GM12878 (cell line): ENCODE data around the gene ANP32B. TPM values are rescaled to one million over a fixed set of nuclear protein-coding genes. Genes with fewer than 3 reads are reported as not detected.

Experiments used
- ATAC-seq: fragments of 200-7000 bp; cut with Tn5 transposase; 3 replicates; pipeline ENCODE4 v1.9.1; 2020; ENCODE audit warnings: mild to moderate bottlenecking, moderate library complexity
- BruUV-seq: library from RNA; stranded (reverse); fragments of 400-500 nt; replicated peaks from 2 replicates; lab custom pipeline; 2021; lab: Mats Ljungman, UMichigan
- CTCF ChIA-PET: fragments of 300-600 bp; sonication (Branson Sonifier 250); formaldehyde crosslinking; extraction: SDS; loops from one replicate; lab custom pipeline; 2021; ENCODE audit warnings: inconsistent platforms; lab: Yijun Ruan, JAX
- POLR2A ChIA-PET: fragments of 350-600 bp; formaldehyde crosslinking; extraction: SDS; loops from one replicate; lab custom pipeline; 2021; ENCODE audit warnings: inconsistent platforms; lab: Charles Lee
- RAD21 ChIA-PET: fragments of 300-600 bp; sonication (Branson Sonifier 250); formaldehyde crosslinking; loops from one replicate; lab custom pipeline; 2023; ENCODE audit warnings: antibody characterized with exemption; ENCODE audit not compliant: unreplicated experiment; lab: Charles Lee
- SMC1A ChIA-PET: fragments of 300-600 bp; sonication (Branson Sonifier 250); formaldehyde crosslinking; loops from one replicate; lab custom pipeline; 2023; ENCODE audit not compliant: unreplicated experiment, uncharacterized antibody; lab: Charles Lee
- DNase-seq: peaks from one replicate; pipeline ENCODE4 v3.0.0-alpha.2; 2011; ENCODE audit warnings: low read depth, low spot score
- FAIRE-seq: peaks from 3 replicates; lab custom pipeline; 2011; peaks lifted over from hg19 to GRCh38; lab: Jason Lieb, UNC
- H2AFZ ChIP-seq: 2 replicates; pipeline ENCODE4 v1.6.0; 2011; ENCODE audit warnings: low read depth, low read length, control low read depth; ENCODE audit not compliant: control insufficient read depth
- H3K27ac ChIP-seq: 2 replicates; pipeline ENCODE4 v1.5.1; 2011; ENCODE audit warnings: control low read depth; ENCODE audit not compliant: control insufficient read depth, insufficient read depth
- H3K27me3 ChIP-seq, 2 experiments: replicated peaks in 1 of 2; 2 replicates each; pipeline versions ENCODE4 v1.6.0 to v1.6.1; 2011; ENCODE audit warnings: low read length in 1 of 2; ENCODE audit not compliant: control insufficient read depth in 2 of 2, insufficient read depth in 2 of 2
- H3K36me3 ChIP-seq, 2 experiments: 2 replicates each; pipeline ENCODE4 v1.5.1; 2011; ENCODE audit warnings: low read length in 1 of 2; ENCODE audit not compliant: control insufficient read depth in 2 of 2, insufficient read depth in 2 of 2
- H3K4me1 ChIP-seq: 2 replicates; pipeline ENCODE4 v1.6.1; 2011; ENCODE audit warnings: mild to moderate bottlenecking, low read length, moderate library complexity, mixed read lengths; ENCODE audit not compliant: control insufficient read depth, insufficient read depth
- H3K4me2 ChIP-seq: 2 replicates; pipeline ENCODE4 v1.6.0; 2011; ENCODE audit warnings: control low read depth; ENCODE audit not compliant: control insufficient read depth, insufficient read depth
- H3K4me3 ChIP-seq: fragments of 200-600 bp; sonication (generic); 2 replicates; pipeline ENCODE4 v1.5.1; 2016
- H3K79me2 ChIP-seq: 2 replicates; pipeline ENCODE4 v1.6.0; 2011; ENCODE audit warnings: low read length; ENCODE audit not compliant: control insufficient read depth, insufficient read depth
- H3K9ac ChIP-seq: 2 replicates; pipeline ENCODE4 v1.8.0; 2011; ENCODE audit warnings: low read length, control low read depth, mixed read lengths; ENCODE audit not compliant: control insufficient read depth, insufficient read depth
- H3K9me3 ChIP-seq: replicated peaks from 3 replicates; pipeline ENCODE4 v1.5.1; 2011; ENCODE audit warnings: mild to moderate bottlenecking, low read length; ENCODE audit not compliant: control insufficient read depth, insufficient read depth
- H4K20me1 ChIP-seq: 2 replicates; pipeline ENCODE4 v1.6.0; 2011; ENCODE audit not compliant: control insufficient read depth, insufficient read depth
- ATF7 ChIP-seq: fragments of 450-650 bp; IDR thresholded peaks from 2 replicates; pipeline ENCODE4 v1.6.1; 2016; ENCODE audit warnings: low read depth, mild to moderate bottlenecking
- CBX5 ChIP-seq: sonication (generic); IDR thresholded peaks from 2 replicates; pipeline ENCODE4 v1.6.1; 2016; ENCODE audit warnings: low read depth, moderate library complexity, mild to moderate bottlenecking, inconsistent platforms
- CUX1 ChIP-seq: IDR thresholded peaks from 2 replicates; pipeline ENCODE4 v1.6.1; 2012; ENCODE audit warnings: improper control_type of control experiment, low read depth, low read length; ENCODE audit not compliant: insufficient replicate concordance
- HCFC1 ChIP-seq: fragments of 150-350 bp; IDR thresholded peaks from 2 replicates; pipeline ENCODE4 v1.6.1; 2014; ENCODE audit warnings: low read length
- HDGF ChIP-seq: fragments of 450-650 bp; IDR thresholded peaks from 2 replicates; pipeline ENCODE4 v1.6.1; 2016; ENCODE audit warnings: antibody characterized with exemption
- IKZF1 ChIP-seq: fragments of 450-650 bp; conservative IDR thresholded peaks from 2 replicates; pipeline ENCODE4 v1.6.1; 2017; ENCODE audit warnings: antibody characterized with exemption, mild to moderate bottlenecking
- IRF4 ChIP-seq: IDR thresholded peaks from 2 replicates; pipeline ENCODE4 v1.6.1; 2011; ENCODE audit warnings: low read depth, low read length
- NFIC ChIP-seq: IDR thresholded peaks from 2 replicates; pipeline ENCODE4 v1.6.1; 2012; ENCODE audit warnings: low read depth, mild to moderate bottlenecking, inconsistent platforms, low read length, moderate library complexity
- RBBP5 ChIP-seq: fragments of 200-600 bp; sonication (generic); conservative IDR thresholded peaks from 2 replicates; pipeline ENCODE4 v1.6.1; 2016
- RELA ChIP-seq: fragments of 450-650 bp; IDR thresholded peaks from 2 replicates; pipeline ENCODE4 v1.8.0; 2014; ENCODE audit warnings: borderline replicate concordance; ENCODE audit not compliant: partially characterized antibody
- RELB ChIP-seq: fragments of 450-650 bp; IDR thresholded peaks from 2 replicates; pipeline ENCODE4 v1.6.1; 2017; ENCODE audit warnings: low read depth, mild to moderate bottlenecking, moderate library complexity
- SP1 ChIP-seq: IDR thresholded peaks from one replicate; pipeline ENCODE4 v1.6.1; 2011; ENCODE audit warnings: low read depth, low read length
- SRF ChIP-seq, 2 experiments: IDR thresholded peaks; 2 replicates each; pipeline ENCODE4 v1.6.1; 2011; ENCODE audit warnings: low read depth in 2 of 2, low read length in 2 of 2, mild to moderate bottlenecking in 1 of 2, moderate library complexity in 1 of 2
- SUPT20H ChIP-seq: IDR thresholded peaks from 2 replicates; pipeline ENCODE4 v1.6.1; 2011; ENCODE audit warnings: low read depth, mild to moderate bottlenecking, low read length, moderate library complexity, borderline replicate concordance; ENCODE audit not compliant: control insufficient read depth
- SUZ12 ChIP-seq: fragments of 200-600 bp; sonication (generic); IDR thresholded peaks from one replicate; pipeline ENCODE4 v1.6.1; 2018; ENCODE audit warnings: antibody characterized with exemption, mild to moderate bottlenecking; ENCODE audit not compliant: unreplicated experiment
- ZNF217 ChIP-seq: fragments of 450-650 bp; IDR thresholded peaks from 2 replicates; pipeline ENCODE4 v1.6.1; 2017; ENCODE audit warnings: antibody characterized with exemption, mild to moderate bottlenecking
- ZNF274 ChIP-seq: IDR thresholded peaks from one replicate; pipeline ENCODE4 v1.8.0; 2011; ENCODE audit not compliant: insufficient read length, insufficient read depth
- WGBS: methylation state at CpG from one replicate; pipeline ENCODE4 v1.1.6; 2016; ENCODE audit warnings: low lambda C conversion rate; ENCODE audit not compliant: insufficient replicate concordance, insufficient coverage; ENCODE audit errors: missing lambda C conversion rate; 5-methylcytosine and 5-hydroxymethylcytosine counted together
- in situ Hi-C: fragments of 300-500 bp; cut with MboI; formaldehyde crosslinking; loops from 9 replicates; pipeline ENCODE4 v1.14.3; 2018; ENCODE audit warnings: mixed read lengths
- intact Hi-C: fragments of 100-400 bp; cut with micrococcal nuclease; formaldehyde crosslinking; loops from one replicate; pipeline ENCODE4 v1.14.2; 2022; ENCODE audit not compliant: unreplicated experiment
- polyA plus RNA-seq, 11 experiments: library from polyadenylated mRNA; depleted of rRNA in 4 of 11; unstranded in 6 of 11; stranded (reverse) in 5 of 11; fragments of >200 nt; fragmentation: Nextera tagmentation in 4 of 11; fragmentation: Illumina TruSeq in 1 of 11; extraction: Ambion mirVana in 4 of 11; extraction: Trizol in 1 of 11; gene quantifications; 1 replicate in 1 of 11; 2 replicates in 10 of 11; pipeline versions ENCODE4 v1.2.1 to v1.2.3, GENCODE V29; 2011 to 2016; ENCODE audit warnings: inconsistent platforms in 2 of 11, missing spikeins in 2 of 11, low read depth in 1 of 11
- total RNA-seq, 4 experiments: library from RNA; depleted of rRNA in 3 of 4; stranded (reverse); fragments of >200 nt in 3 of 4; fragmentation: Illumina TruSeq in 1 of 4; extraction: Trizol in 1 of 4; gene quantifications; 2 replicates each; pipeline versions ENCODE4 v1.2.1 to v1.2.3, GENCODE V29; 2013 to 2021

ANP32B gene
- total and polyA plus RNA-seq, 10 of the 15 experiments (the other 5 are each of a cell fraction or from before 2014, with no cell fraction given): 24.5 to 419 (median 171) TPM

GRCh38 chr9:98017306-98017705, 34.2 kb downstream of the ANP32B start:
- H3K27me3 ChIP-seq: no peaks in the 10 kb centered on the region
- H3K27ac ChIP-seq: no peak overlapping the region
- no peaks in the 10 kb centered on the region for H4K20me1 ChIP-seq
- RAD21 ChIA-PET: no interaction called here
- intact Hi-C loops: no loop called here
- POLR2A ChIA-PET: interaction anchor here (0.7 kb wide), 1 partner anchor 339 kb away, joined by 3 read pairs; no protein-coding TSS in a partner anchor
- BruUV-seq: no TSS peak
- H2AFZ ChIP-seq: no peak overlapping the region
- no peaks in the 10 kb centered on the region for H3K9me3 ChIP-seq
- no peak overlapping the region for H3K9ac ChIP-seq
- DNase-seq (no peak), FAIRE-seq (no peak), ATAC-seq (no peak)
- in situ Hi-C loops: no loop called here
- SMC1A ChIA-PET: interaction anchor here (0.7 to 1.4 kb wide), 2 partner anchors 14 to 194 kb away, joined by 3 read pairs; no protein-coding TSS in a partner anchor
- no peaks in the 10 kb centered on the region for H3K4me1 ChIP-seq
- no peaks in the 10 kb centered on the region for H3K79me2 ChIP-seq
- H3K4me3 ChIP-seq: no peak overlapping the region
- WGBS: 5% methylated on average over 1 of the region's 1 CpG
- peaks cover 26 to 28% of the 10 kb centered on the region in 2 experiments for H3K36me3 ChIP-seq
- no peak overlapping the region for H3K4me2 ChIP-seq
- CTCF ChIA-PET: interaction anchor here (1.3 kb wide), 1 partner anchor 94 kb away, joined by 4 read pairs; no protein-coding TSS in a partner anchor
- no peak for TF ChIP-seq RBBP5
- TF ChIP-seq SRF (IDR thresholded peaks at IDR 0.05; ENCODE audit: low read depth in 2 of 2, low read length in 2 of 2): no peak
- TF ChIP-seq ATF7: no peak
- no peak for TF ChIP-seq IKZF1
- TF ChIP-seq SP1: no peak
- no peak for TF ChIP-seq SUPT20H
- TF ChIP-seq CBX5: no peak
- no peak for TF ChIP-seq RELB
- no peak for TF ChIP-seq ZNF217
- TF ChIP-seq HDGF: no peak
- TF ChIP-seq IRF4: no peak
- TF ChIP-seq ZNF274: no peak
- no peak for TF ChIP-seq CUX1
- TF ChIP-seq HCFC1: no peak
- no peak for TF ChIP-seq SUZ12
- no peak for TF ChIP-seq NFIC
- TF ChIP-seq RELA: no peak
